NCI-H2107 treated with DMSO at 0.1 percent for 48 hours (cell line): ENCODE results near the gene HCN4.

Experiments used
- DNase-seq: peaks from one replicate; lab custom pipeline; 2025; ENCODE audit not compliant: unreplicated experiment; lab: John Stamatoyannopoulos, UW

Gene HCN4

GRCh38 chr15:73298522-73299245, 70.1 kb downstream of the HCN4 start:
- no peak for DNase-seq

- no peak for DNase-seq
Observed at GRCh38 chr15:73296609-73297353, 72.0 kb downstream of the HCN4 start.

GRCh38 chr15:73295630-73296286, 73.0 kb downstream of the HCN4 start:
- no peak for DNase-seq

GRCh38 chr15:73293773-73294172, 75.0 kb downstream of the HCN4 start:
- DNase-seq, result no peak

GRCh38 chr15:73291441-73291840, 77.3 kb downstream of the HCN4 start:
- no peak for DNase-seq

- no peak for DNase-seq
Observed at GRCh38 chr15:73287019-73287418, 81.7 kb downstream of the HCN4 start.

GRCh38 chr15:73286311-73286710, 82.4 kb downstream of the HCN4 start:
- no peak for DNase-seq

GRCh38 chr15:73284090-73284716, 84.6 kb downstream of the HCN4 start:
- DNase-seq, result no peak

- no peak for DNase-seq
Observed at GRCh38 chr15:73283366-73283962, 85.3 kb downstream of the HCN4 start.

- DNase-seq, result no peak
Observed at GRCh38 chr15:73282567-73283365, 86.0 kb downstream of the HCN4 start.

- no peak for DNase-seq
Observed at GRCh38 chr15:73275862-73276261, 92.9 kb downstream of the HCN4 start.

- DNase-seq, result no peak
Observed at GRCh38 chr15:73273181-73274002, 95.4 kb downstream of the HCN4 start.

- DNase-seq, result no peak
Observed at GRCh38 chr15:73270366-73271097, 98.2 kb downstream of the HCN4 start.
